ENCODE results near the gene CLIC3. TPM values are rescaled to one million over a fixed set of nuclear protein-coding genes. Genes with fewer than 3 reads are reported as not detected.

The CLIC3 gene
- total RNA-seq, 4 donors from 2014 or later, result 2.5 to 3.8 TPM; not detected in 2

- 12% methylated on average over 32 of the region's 95 CpGs; no CpG with 5 or more reads in 1 of the 2 donors for WGBS, 2 donors (ENCODE audit: low coverage in 1 of 2)
- Histone ChIP-seq H3K4me3 (peak within 1 kb of the TSS; percentile 41 to 72 (median 59)), H3K27me3 (no peaks in the 10 kb centered on the region), H3K4me1 (peaks cover 16 to 63% (median 45%) of the 10 kb centered on the region in 4 donors), H3K9me3 (no peaks in the 10 kb centered on the region), H3K36me3 (no peaks in the 10 kb centered on the region), H3K27ac (peak within 1 kb of the TSS; percentile 65 to 77 (median 70))
- in situ Hi-C loops (cut with MboI; ENCODE audit: low pct_ligation_motif_present in 1 of 4, low pct_unique_long_range_greater_than_20kb in 1 of 4, low sequenced_read_pairs in 3 of 4) (loop anchor here in 2 of 4 donors (25.0 kb wide), 1 partner anchor 240 kb away; the partner anchor contains the start of genes CCDC183 (in 2 of the 2) and TMEM141 (in 2 of the 2)), intact Hi-C loops (cut with DNase I; ENCODE audit: low total_unique reads) (no loop called here)
- DNase-seq, result no peak
- TF ChIP-seq POLR2A (IDR thresholded peaks at IDR 0.05) (no peak), CTCF (IDR thresholded peaks at IDR 0.05) (no peak), EP300 (IDR thresholded peaks at IDR 0.05; ENCODE audit: low read depth) (no peak), POLR2AphosphoS5 (IDR thresholded peaks at IDR 0.05) (no peak)
These were observed 31.2 kb upstream of the CLIC3 start, which contains the start of gene ABCA2 for GRCh38 chr9:137027369-137028262. ABCA2 (minus strand) TSS chr9:137028237; CDS start chr9:137028140, 97 bp downstream.

GRCh38 chr9:137026828-137027227 is 30.5 kb upstream of the CLIC3 start:
- no peak for DNase-seq
- H3K36me3 ChIP-seq, result no peaks in the 10 kb centered on the region
- intact Hi-C loops (cut with DNase I; ENCODE audit: low total_unique reads), result no loop called here
- 57% methylated on average over 1 of the region's 4 CpGs; no CpG with 5 or more reads in 1 of the 2 donors for WGBS, 2 donors (ENCODE audit: low coverage in 1 of 2)
- H3K27me3 ChIP-seq, result no peaks in the 10 kb centered on the region
- H3K9me3 ChIP-seq, result no peaks in the 10 kb centered on the region
- in situ Hi-C loops (cut with MboI; ENCODE audit: low pct_ligation_motif_present in 1 of 4, low pct_unique_long_range_greater_than_20kb in 1 of 4, low sequenced_read_pairs in 3 of 4), result loop anchor here in 2 of 4 donors (25.0 kb wide), 1 partner anchor 240 kb away; the partner anchor contains the start of genes CCDC183 (in 2 of the 2) and TMEM141 (in 2 of the 2)
- peaks cover 16 to 68% (median 47%) of the 10 kb centered on the region in 4 donors for H3K4me1 ChIP-seq
- no peak for TF ChIP-seq CTCF (IDR thresholded peaks at IDR 0.05)
- TF ChIP-seq POLR2AphosphoS5 (IDR thresholded peaks at IDR 0.05), result no peak
- TF ChIP-seq POLR2A (IDR thresholded peaks at IDR 0.05), result no peak
- TF ChIP-seq EP300 (IDR thresholded peaks at IDR 0.05; ENCODE audit: low read depth), result no peak
- peak overlapping the region in 1 of 4 donors; percentile 54 for H3K4me3 ChIP-seq
- H3K27ac ChIP-seq, result peak overlapping the region in 1 of 4 donors; percentile 57

GRCh38 chr9:137026384-137026783 is 30.0 kb upstream of the CLIC3 start:
- Histone ChIP-seq H3K4me1 (peaks cover 16 to 67% (median 47%) of the 10 kb centered on the region in 4 donors), H3K36me3 (no peaks in the 10 kb centered on the region), H3K27ac (no peak overlapping the region), H3K4me3 (no peak overlapping the region), H3K27me3 (no peaks in the 10 kb centered on the region), H3K9me3 (no peaks in the 10 kb centered on the region)
- 77% methylated on average over 2 of the region's 2 CpGs; no CpG with 5 or more reads in 1 of the 2 donors for WGBS, 2 donors (ENCODE audit: low coverage in 1 of 2)
- intact Hi-C loops (cut with DNase I; ENCODE audit: low total_unique reads), result no loop called here
- TF ChIP-seq POLR2AphosphoS5 (IDR thresholded peaks at IDR 0.05), result no peak
- TF ChIP-seq POLR2A (IDR thresholded peaks at IDR 0.05), result no peak
- no peak for TF ChIP-seq CTCF (IDR thresholded peaks at IDR 0.05)
- TF ChIP-seq EP300 (IDR thresholded peaks at IDR 0.05; ENCODE audit: low read depth), result no peak
- in situ Hi-C loops (cut with MboI; ENCODE audit: low pct_ligation_motif_present in 1 of 4, low pct_unique_long_range_greater_than_20kb in 1 of 4, low sequenced_read_pairs in 3 of 4), result loop anchor here in 2 of 4 donors (25.0 kb wide), 1 partner anchor 239 kb away; the partner anchor contains the start of genes CCDC183 (in 2 of the 2) and TMEM141 (in 2 of the 2)
- no peak for DNase-seq

GRCh38 chr9:137025517-137025966 is 29.2 kb upstream of the CLIC3 start:
- peak overlapping the region in 1 of 4 donors; percentile 1 for H3K27ac ChIP-seq
- peaks cover 16 to 61% (median 48%) of the 10 kb centered on the region in 4 donors for H3K4me1 ChIP-seq

More at GRCh38 chr9:137025517-137025966, 29.2 kb upstream of the CLIC3 start:
- intact Hi-C loops (cut with DNase I; ENCODE audit: low total_unique reads) (no loop called here), in situ Hi-C loops (cut with MboI; ENCODE audit: low pct_ligation_motif_present in 1 of 4, low pct_unique_long_range_greater_than_20kb in 1 of 4, low sequenced_read_pairs in 3 of 4) (loop anchor here in 2 of 4 donors (25.0 kb wide), 1 partner anchor 238 kb away; the partner anchor contains the start of genes CCDC183 (in 2 of the 2) and TMEM141 (in 2 of the 2))
- no peak for DNase-seq
- Histone ChIP-seq H3K27me3 (no peaks in the 10 kb centered on the region), H3K4me3 (no peak overlapping the region), H3K36me3 (no peaks in the 10 kb centered on the region), H3K9me3 (no peaks in the 10 kb centered on the region)
- 55% methylated on average over 21 of the region's 21 CpGs; no CpG with 5 or more reads in 1 of the 2 donors for WGBS, 2 donors (ENCODE audit: low coverage in 1 of 2)
- TF ChIP-seq EP300 (IDR thresholded peaks at IDR 0.05; ENCODE audit: low read depth), result no peak
- no peak for TF ChIP-seq POLR2AphosphoS5 (IDR thresholded peaks at IDR 0.05)
- TF ChIP-seq POLR2A (IDR thresholded peaks at IDR 0.05), result no peak
- no peak for TF ChIP-seq CTCF (IDR thresholded peaks at IDR 0.05)
